Right renal cortex interstitium (tissue), 3 donors: ENCODE measurements around the gene EPB41L5. TPM values are rescaled to one million over a fixed set of nuclear protein-coding genes. Genes with fewer than 3 reads are reported as not detected.
A peak's percentile ranks its signal among the peaks of the same experiment; 100 is the strongest.

Experiments
- DNase-seq, 3 donors: peaks; one replicate each; pipeline ENCODE4 v3.0.0-alpha.2; 2013; ENCODE audit warnings: low read depth in 3 of 3, low spot score in 2 of 3
- polyA plus RNA-seq, 3 donors: library from polyadenylated mRNA; unstranded; fragments of 120-200 nt; gene quantifications; one replicate each; pipeline ENCODE4 v1.2.1, GENCODE V29; 2013; ENCODE audit not compliant: insufficient read length in 3 of 3

EPB41L5 gene
- polyA plus RNA-seq, 3 donors, result 92.3 to 106 (median 99.1) TPM

GRCh38 chr2:120223034-120223912 is 210.4 kb downstream of the EPB41L5 start, which contains the start of gene TMEM185B:
TSS of gene TMEM185B (minus strand) at chr2:120223400. CDS start at chr2:120222976, 424 bp downstream.
- peak in 2 of 3 donors; percentile 73 to 76 for DNase-seq

GRCh38 chr2:120224256-120224655 is 211.4 kb downstream of the EPB41L5 start:
- no peak for DNase-seq

- no peak for DNase-seq
Observed at GRCh38 chr2:120224735-120225548, 212.1 kb downstream of the EPB41L5 start.

- DNase-seq, result no peak
Observed at GRCh38 chr2:120225549-120226065, 212.7 kb downstream of the EPB41L5 start.

- DNase-seq, result no peak
Observed at GRCh38 chr2:120226316-120226715, 213.4 kb downstream of the EPB41L5 start.

- no peak for DNase-seq
Observed at GRCh38 chr2:120227111-120227991, 214.5 kb downstream of the EPB41L5 start.

- DNase-seq, result no peak
Observed at GRCh38 chr2:120228503-120228902, 215.6 kb downstream of the EPB41L5 start.

Other genes with a start within 250 kb of the EPB41L5 start
- gene TMEM185B, start 210.3 kb downstream of the EPB41L5 start, polyA plus RNA-seq, result 10 to 100 TPM; 24.5 to 27.5 (median 26.4) TPM
- gene RALB, start 239.8 kb downstream of the EPB41L5 start, polyA plus RNA-seq, result 10 to 100 TPM; 79.5 to 91.4 (median 90.9) TPM